ENCODE results near the gene NECTIN4. TPM values are rescaled to one million over a fixed set of nuclear protein-coding genes. Genes with fewer than 3 reads are reported as not detected.
A peak's percentile ranks its signal among the peaks of the same experiment; 100 is the strongest.

Gene NECTIN4
- total RNA-seq, 4 donors from 2014 or later, result 0.54 to 2.5 (median 1.6) TPM

GRCh38 chr1:161079436-161080110 lies 9.8 kb downstream of the NECTIN4 start:
- DNase-seq, result no peak
- H3K4me3 ChIP-seq, result no peak overlapping the region
- no peaks in the 10 kb centered on the region for H3K27me3 ChIP-seq
- TF ChIP-seq POLR2A (IDR thresholded peaks at IDR 0.05) (no peak), CTCF (IDR thresholded peaks at IDR 0.05) (no peak)
- peaks cover 0 to 6% (median 0%) of the 10 kb centered on the region in 4 donors for H3K4me1 ChIP-seq
- no peaks in the 10 kb centered on the region for H3K9me3 ChIP-seq
- no peaks in the 10 kb centered on the region for H3K36me3 ChIP-seq
- H3K27ac ChIP-seq, result no peak overlapping the region

GRCh38 chr1:161077426-161077825 lies 11.9 kb downstream of the NECTIN4 start:
- Histone ChIP-seq H3K9me3 (no peaks in the 10 kb centered on the region), H3K4me1 (no peaks in the 10 kb centered on the region), H3K36me3 (no peaks in the 10 kb centered on the region)

GRCh38 chr1:161076410-161076809 lies 12.9 kb downstream of the NECTIN4 start:
- Histone ChIP-seq H3K9me3 (no peaks in the 10 kb centered on the region), H3K27ac (no peak overlapping the region), H3K27me3 (no peaks in the 10 kb centered on the region), H3K4me3 (no peak overlapping the region), H3K4me1 (no peaks in the 10 kb centered on the region), H3K36me3 (no peaks in the 10 kb centered on the region)
- TF ChIP-seq POLR2A (IDR thresholded peaks at IDR 0.05) (no peak), CTCF (IDR thresholded peaks at IDR 0.05) (no peak)
- no peak for DNase-seq

More at GRCh38 chr1:161077426-161077825, 11.9 kb downstream of the NECTIN4 start:
- Histone ChIP-seq H3K4me3 (no peak overlapping the region), H3K27me3 (no peaks in the 10 kb centered on the region), H3K27ac (no peak overlapping the region)
- DNase-seq, result no peak
- TF ChIP-seq POLR2A (IDR thresholded peaks at IDR 0.05), result no peak
- TF ChIP-seq CTCF (IDR thresholded peaks at IDR 0.05), result no peak

GRCh38 chr1:161074676-161075368 lies 14.5 kb downstream of the NECTIN4 start:
- H3K27me3 ChIP-seq, result no peaks in the 10 kb centered on the region
- no peak overlapping the region for H3K4me3 ChIP-seq
- DNase-seq, result no peak
- peaks cover 0 to 5% (median 0%) of the 10 kb centered on the region in 4 donors for H3K4me1 ChIP-seq
- TF ChIP-seq CTCF (IDR thresholded peaks at IDR 0.05) (no peak), POLR2A (IDR thresholded peaks at IDR 0.05) (no peak)
- no peaks in the 10 kb centered on the region for H3K36me3 ChIP-seq
- no peak overlapping the region for H3K27ac ChIP-seq
- H3K9me3 ChIP-seq, result no peaks in the 10 kb centered on the region

GRCh38 chr1:161073474-161074121 lies 15.8 kb downstream of the NECTIN4 start:
- Histone ChIP-seq H3K27ac (no peak overlapping the region), H3K9me3 (no peaks in the 10 kb centered on the region), H3K27me3 (no peaks in the 10 kb centered on the region), H3K4me1 (peaks cover 0 to 5% (median 0%) of the 10 kb centered on the region in 4 donors), H3K36me3 (no peaks in the 10 kb centered on the region), H3K4me3 (no peak overlapping the region)
- DNase-seq, result no peak
- TF ChIP-seq CTCF (IDR thresholded peaks at IDR 0.05) (peak in 2 of 6 experiments; percentile 28 to 36), POLR2A (IDR thresholded peaks at IDR 0.05) (no peak)
